K562 (cell line): ENCODE measurements around the gene CRIM1. TPM values are rescaled to one million over a fixed set of nuclear protein-coding genes. Genes with fewer than 3 reads are reported as not detected.

Source experiments
- ATAC-seq: fragments of 200-7000 bp; cut with Tn5 transposase; 3 replicates; pipeline ENCODE4 v1.9.1; 2020; ENCODE audit warnings: moderate library complexity
- BruUV-seq: library from RNA; stranded (reverse); fragments of 400-500 nt; replicated peaks from 2 replicates; lab custom pipeline; 2021; lab: Mats Ljungman, UMichigan
- CTCF ChIA-PET: fragments of 300-600 bp; formaldehyde crosslinking; extraction: SDS; loops from one replicate; lab custom pipeline; 2021; ENCODE audit warnings: low intra/inter-chr PET ratio; lab: Yijun Ruan, JAX
- POLR2A ChIA-PET: fragments of 300-600, 350-650 bp; sonication (Branson Sonifier 250); formaldehyde crosslinking; extraction: SDS; loops from one replicate; lab custom pipeline; 2021; ENCODE audit warnings: antibody characterized with exemption, inconsistent platforms; lab: Yijun Ruan, JAX
- DNase-seq, 4 experiments: peaks; one replicate each; pipeline versions ENCODE4 v3.0.0 to v3.0.0-alpha.2; 2011 to 2018; ENCODE audit warnings: low spot score in 3 of 4, mixed read lengths in 3 of 4; ENCODE audit errors: extremely low read depth in 1 of 4
- FAIRE-seq: peaks from 2 replicates; lab custom pipeline; 2011; peaks lifted over from hg19 to GRCh38; lab: Jason Lieb, UNC
- H2AFZ ChIP-seq: 2 replicates; pipeline ENCODE4 v1.6.0; 2011; ENCODE audit warnings: low read depth, low read length, control low read depth, inconsistent platforms
- H3K27ac ChIP-seq: fragments of 200-600 bp; 3 replicates; pipeline ENCODE4 v1.8.0; 2011; ENCODE audit warnings: low read depth, mild to moderate bottlenecking, control low read depth, inconsistent platforms, low read length, moderate library complexity, mixed read lengths; ENCODE audit errors: extremely low read depth
- H3K27me3 ChIP-seq, 2 experiments: fragments of 300-600 bp in 1 of 2; 2 replicates in 1 of 2; 3 replicates in 1 of 2; pipeline versions ENCODE4 v1.6.0 to v1.8.0; 2011; ENCODE audit warnings: inconsistent platforms in 2 of 2, low read length in 2 of 2, mild to moderate bottlenecking in 1 of 2, mixed read lengths in 1 of 2, moderate library complexity in 1 of 2; ENCODE audit not compliant: control insufficient read depth in 2 of 2, insufficient read depth in 2 of 2
- H3K36me3 ChIP-seq: fragments of 300-600 bp; 3 replicates; pipeline ENCODE4 v1.8.0; 2011; ENCODE audit warnings: mild to moderate bottlenecking, low read length, inconsistent platforms; ENCODE audit not compliant: control insufficient read depth, insufficient read depth
- H3K4me1 ChIP-seq, 2 experiments: fragments of 200-600 bp in 1 of 2; replicated peaks in 1 of 2; 2 replicates in 1 of 2; 3 replicates in 1 of 2; pipeline versions ENCODE4 v1.5.1 to v1.8.0; 2011; ENCODE audit warnings: inconsistent platforms in 2 of 2, low read length in 2 of 2, mild to moderate bottlenecking in 1 of 2, mixed read lengths in 1 of 2, moderate library complexity in 1 of 2; ENCODE audit not compliant: control insufficient read depth in 2 of 2, insufficient read depth in 2 of 2
- H3K4me2 ChIP-seq: 2 replicates; pipeline ENCODE4 v1.6.1; 2011; ENCODE audit warnings: low read length, control low read depth, inconsistent platforms, mixed read lengths; ENCODE audit not compliant: insufficient read depth
- H3K4me3 ChIP-seq: fragments of 200-600 bp; sonication (generic), shearing (Covaris generic); 2 replicates; pipeline ENCODE4 v1.5.1; 2016; ENCODE audit warnings: control low read depth, inconsistent platforms
- H3K79me2 ChIP-seq: fragments of 200-600 bp; 3 replicates; pipeline ENCODE4 v1.8.0; 2011; ENCODE audit warnings: low read length, inconsistent platforms; ENCODE audit not compliant: control insufficient read depth, insufficient read depth
- H3K9ac ChIP-seq, 2 experiments: 2 replicates each; pipeline versions ENCODE4 v1.6.0 to v1.6.1; 2011; ENCODE audit warnings: low read depth in 2 of 2, low read length in 2 of 2, control low read depth in 1 of 2, inconsistent platforms in 1 of 2, mild to moderate bottlenecking in 1 of 2, mixed read lengths in 1 of 2; ENCODE audit not compliant: insufficient read depth in 1 of 2
- H3K9me1 ChIP-seq: one replicate; pipeline ENCODE4 v1.6.0; 2011; ENCODE audit warnings: inconsistent platforms, mild to moderate bottlenecking, low read length, moderate library complexity; ENCODE audit not compliant: control insufficient read depth, insufficient read depth
- H3K9me3 ChIP-seq: replicated peaks from 2 replicates; pipeline ENCODE4 v1.5.1; 2011; ENCODE audit warnings: low read depth, low read length, inconsistent platforms; ENCODE audit not compliant: control insufficient read depth, insufficient read depth
- H4K20me1 ChIP-seq: replicated peaks from 2 replicates; pipeline ENCODE4 v1.6.1; 2011; ENCODE audit warnings: low read length, inconsistent platforms, mixed read lengths; ENCODE audit not compliant: control insufficient read depth, insufficient read depth
- ATF4 ChIP-seq: fragments of 450-650 bp; formaldehyde crosslinking; IDR thresholded peaks from 2 replicates; pipeline ENCODE4 v1.4.0; 2022; ENCODE audit warnings: mild to moderate bottlenecking, moderate library complexity
- GTF2F1 ChIP-seq: IDR thresholded peaks from 2 replicates; pipeline ENCODE4 v1.6.1; 2011; ENCODE audit warnings: low read depth, low read length, improper control_type of control experiment
- IRF2 ChIP-seq: sonication (generic); formaldehyde crosslinking; IDR thresholded peaks from 2 replicates; pipeline ENCODE4 v1.8.1; 2022; ENCODE audit warnings: mild to moderate bottlenecking, missing genetic modification reagents
- MYC ChIP-seq, 2 experiments: fragments of 250-450 bp in 1 of 2; sonication (Bioruptor Pico) in 1 of 2; IDR thresholded peaks; 2 replicates each; pipeline versions ENCODE4 v1.5.1 to v1.6.1; 2012 to 2021; ENCODE audit warnings: low read depth in 2 of 2, borderline replicate concordance in 1 of 2, improper control_type of control experiment in 1 of 2, low read length in 1 of 2, mild to moderate bottlenecking in 1 of 2, moderate library complexity in 1 of 2
- SP2 ChIP-seq: IDR thresholded peaks from 2 replicates; pipeline ENCODE4 v1.6.1; 2011; ENCODE audit warnings: mild to moderate bottlenecking, low read depth, low read length, moderate library complexity; ENCODE audit not compliant: poor library complexity, severe bottlenecking; ENCODE audit errors: extremely low read depth
- TRIM28 ChIP-seq: fragments of 450-650 bp; IDR thresholded peaks from 2 replicates; pipeline ENCODE4 v1.6.1; 2017
- ZBTB12 ChIP-seq: fragments of 250-450 bp; sonication (Bioruptor Pico); IDR thresholded peaks from 2 replicates; pipeline ENCODE4 v1.4.0; 2020
- WGBS: fragments of 100-300 bp; shearing (Covaris generic); methylation state at CpG from one replicate; pipeline ENCODE4 v1.1.6; 2016; ENCODE audit warnings: low coverage, mixed read lengths; ENCODE audit not compliant: insufficient coverage; ENCODE audit errors: missing lambda C conversion rate; 5-methylcytosine and 5-hydroxymethylcytosine counted together
- in situ Hi-C: fragments of 300-500 bp; cut with MboI; formaldehyde crosslinking; loops from 4 replicates; pipeline ENCODE4 v1.15.0; 2018; ENCODE audit warnings: inconsistent platforms, mixed read lengths
- intact Hi-C: fragments of 100-400 bp; cut with micrococcal nuclease; formaldehyde crosslinking; loops from 2 replicates; pipeline ENCODE4 v1.14.2; 2022
- polyA plus RNA-seq, 8 experiments: library from polyadenylated mRNA; depleted of rRNA in 4 of 8; stranded (reverse) in 5 of 8; unstranded in 3 of 8; fragments of >200 nt; fragmentation: Nextera tagmentation in 2 of 8; fragmentation: Illumina TruSeq in 1 of 8; extraction: Ambion mirVana in 2 of 8; extraction: Trizol in 1 of 8; gene quantifications; 2 replicates each; pipeline versions ENCODE4 v1.2.1 to v1.2.3, GENCODE V29; 2011 to 2014; ENCODE audit warnings: inconsistent platforms in 1 of 8, missing spikeins in 1 of 8
- total RNA-seq, 7 experiments: library from RNA; depleted of rRNA in 6 of 7; stranded (reverse); fragments of >200 nt in 6 of 7; fragmentation: Illumina TruSeq in 2 of 7; extraction: Trizol in 2 of 7; gene quantifications; 2 replicates each; pipeline versions ENCODE4 v1.2.1 to v1.2.3, GENCODE V29; 2011 to 2021; ENCODE audit warnings: low replicate concordance in 1 of 7
- TF ChIP-seq, protein P1 (sequence below): fragments of 250-450 bp; sonication (Bioruptor Pico); IDR thresholded peaks from 2 replicates; pipeline ENCODE4 v1.5.0; 2022; ENCODE audit warnings: mild to moderate bottlenecking
- TF ChIP-seq, protein P2 (sequence below): fragments of 250-450 bp; sonication (Bioruptor Pico); IDR thresholded peaks from 2 replicates; pipeline ENCODE4 v1.5.0; 2021; ENCODE audit warnings: mild to moderate bottlenecking, moderate library complexity

CRIM1 gene
- total and polyA plus RNA-seq, 9 of the 15 experiments (the other 6 are each of a cell fraction or from before 2014, with no cell fraction given): 0.01 to 0.36 (median 0.06) TPM; not detected in 1

DNA sequence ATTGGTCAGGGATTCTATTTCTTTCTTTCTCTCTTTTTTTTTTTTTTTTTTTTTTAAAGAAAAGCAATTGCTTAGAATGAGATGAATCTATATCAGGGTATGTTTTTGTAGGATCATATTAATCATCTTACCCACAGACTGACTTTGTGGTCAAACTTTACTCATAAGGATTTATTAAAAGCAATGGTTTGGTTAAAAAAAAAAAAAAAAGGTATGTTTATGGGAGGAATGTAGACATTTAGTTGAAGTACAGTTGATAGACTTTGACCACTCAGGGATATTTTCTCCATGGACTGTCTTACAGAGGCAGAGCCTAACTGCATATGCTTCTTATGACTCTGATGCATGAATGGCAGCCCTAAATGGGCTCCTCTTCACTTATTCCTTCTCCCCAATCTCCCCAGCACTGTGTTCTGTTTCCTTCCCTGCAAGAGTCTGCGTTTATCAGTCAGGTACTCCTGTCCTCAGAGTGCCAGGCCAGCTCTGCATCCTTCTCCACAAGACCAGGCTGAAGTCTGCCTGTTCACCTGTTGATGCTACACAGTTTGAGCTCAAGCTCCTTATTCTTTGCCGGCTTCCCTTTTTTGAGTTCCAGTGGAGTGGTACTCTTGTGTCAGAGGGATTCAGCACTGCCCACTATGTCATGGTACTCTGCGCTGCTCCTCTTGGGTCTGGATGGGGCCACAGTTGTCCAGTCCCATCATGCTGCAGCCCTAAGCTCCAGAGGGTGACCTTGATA lies 24.3 kb downstream of the CRIM1 start:
- ATAC-seq: no peak
- H2AFZ ChIP-seq: no peak overlapping the region
- in situ Hi-C loops (no loop called here), intact Hi-C loops (no loop called here)
- DNase-seq: no peak
- no peak for FAIRE-seq
- H3K36me3 ChIP-seq: no peaks in the 10 kb centered on the region
- TF ChIP-seq ZBTB12 (CRISPR knock-in tag) (no peak), TRIM28 (no peak), MYC (IDR thresholded peaks at IDR 0.05; ENCODE audit: low read depth, low read length) (no peak), MYC (CRISPR knock-in tag; IDR thresholded peaks at IDR 0.05; ENCODE audit: borderline replicate concordance, low read depth) (no peak), GTF2F1 (no peak), SP2 (no peak), IRF2 (CRISPR knock-in tag) (no peak), ATF4 (no peak)
- TF ChIP-seq, protein P1, sequence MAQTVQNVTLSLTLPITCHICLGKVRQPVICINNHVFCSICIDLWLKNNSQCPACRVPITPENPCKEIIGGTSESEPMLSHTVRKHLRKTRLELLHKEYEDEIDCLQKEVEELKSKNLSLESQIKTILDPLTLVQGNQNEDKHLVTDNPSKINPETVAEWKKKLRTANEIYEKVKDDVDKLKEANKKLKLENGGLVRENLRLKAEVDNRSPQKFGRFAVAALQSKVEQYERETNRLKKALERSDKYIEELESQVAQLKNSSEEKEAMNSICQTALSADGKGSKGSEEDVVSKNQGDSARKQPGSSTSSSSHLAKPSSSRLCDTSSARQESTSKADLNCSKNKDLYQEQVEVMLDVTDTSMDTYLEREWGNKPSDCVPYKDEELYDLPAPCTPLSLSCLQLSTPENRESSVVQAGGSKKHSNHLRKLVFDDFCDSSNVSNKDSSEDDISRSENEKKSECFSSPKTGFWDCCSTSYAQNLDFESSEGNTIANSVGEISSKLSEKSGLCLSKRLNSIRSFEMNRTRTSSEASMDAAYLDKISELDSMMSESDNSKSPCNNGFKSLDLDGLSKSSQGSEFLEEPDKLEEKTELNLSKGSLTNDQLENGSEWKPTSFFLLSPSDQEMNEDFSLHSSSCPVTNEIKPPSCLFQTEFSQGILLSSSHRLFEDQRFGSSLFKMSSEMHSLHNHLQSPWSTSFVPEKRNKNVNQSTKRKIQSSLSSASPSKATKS (CRISPR knock-in tag): no peak
- TF ChIP-seq, protein P2, sequence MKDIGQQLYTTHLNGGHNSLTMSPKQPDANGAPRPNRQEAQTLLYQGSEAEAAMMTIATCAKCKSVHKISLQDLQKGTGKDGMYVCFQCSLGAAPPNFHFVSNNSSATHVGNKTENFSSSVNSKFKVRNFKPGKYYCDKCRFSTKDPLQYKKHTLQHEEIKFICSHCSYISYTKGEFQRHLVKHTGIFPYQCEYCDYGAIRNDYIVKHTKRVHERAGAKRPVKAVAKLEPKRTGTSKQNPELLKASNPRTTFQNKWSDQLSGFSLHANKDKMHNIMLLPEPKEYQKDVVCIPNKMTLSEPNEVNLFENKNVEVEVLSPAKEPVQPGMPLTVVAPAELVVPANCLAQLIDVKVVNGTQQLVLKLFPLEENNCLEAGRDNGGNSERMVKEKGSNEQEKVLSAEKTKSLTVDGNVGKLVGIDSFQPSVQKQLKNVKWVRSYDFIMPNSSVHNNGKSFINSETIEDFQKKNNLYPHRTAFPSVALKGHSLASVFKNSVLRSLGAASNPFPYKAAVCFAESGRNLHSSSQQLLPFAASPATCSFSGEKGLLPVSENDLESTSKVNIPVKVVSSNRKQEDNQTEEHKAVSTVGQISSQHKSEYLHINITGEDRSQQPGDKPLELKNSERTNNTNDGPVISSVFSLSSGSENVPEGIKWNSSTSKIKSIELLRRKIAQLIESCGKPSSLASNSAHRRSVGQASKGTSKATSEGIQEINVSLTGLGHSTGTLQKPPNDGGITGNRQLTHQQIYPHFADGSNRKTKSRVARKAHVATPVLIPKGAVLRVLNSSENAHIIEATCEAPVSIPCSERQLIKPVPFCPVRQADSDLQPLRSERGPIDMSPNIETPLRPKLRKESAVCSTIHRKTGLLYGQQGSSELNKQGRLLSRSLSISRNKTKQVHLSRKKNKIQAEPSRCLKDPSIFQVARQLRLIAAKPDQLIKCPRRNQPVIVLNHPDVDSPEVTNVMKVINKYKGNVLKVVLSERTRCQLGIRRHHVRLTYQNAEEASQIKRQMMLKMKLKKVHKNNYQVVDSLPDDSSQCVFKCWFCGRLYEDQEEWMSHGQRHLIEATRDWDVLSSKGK: no peak
- no peaks in the 10 kb centered on the region for H3K79me2 ChIP-seq
- H3K4me3 ChIP-seq: no peak overlapping the region
- H3K4me1 ChIP-seq: no peaks in the 10 kb centered on the region
- 8% methylated on average over 3 of the region's 3 CpGs for WGBS
- ChIA-PET CTCF (no interaction called here), POLR2A (interaction anchor here (0.8 kb wide), 1 partner anchor 80 kb away, joined by 3 read pairs; no protein-coding TSS in a partner anchor)
- no peak overlapping the region for H3K27ac ChIP-seq
- no peaks in the 10 kb centered on the region for H3K9me3 ChIP-seq
- H3K27me3 ChIP-seq: no peaks in the 10 kb centered on the region
- H4K20me1 ChIP-seq: no peaks in the 10 kb centered on the region
- H3K4me2 ChIP-seq: no peak overlapping the region
- no peaks in the 10 kb centered on the region for H3K9me1 ChIP-seq
- no TSS peak for BruUV-seq
- no peak overlapping the region for H3K9ac ChIP-seq
